AG10803 (cell line): Measurements from ENCODE around the gene GMDS.

Source experiments
- DNase-seq: peaks from one replicate; pipeline ENCODE4 v3.0.0; 2010; ENCODE audit warnings: low read depth
- H3K4me3 ChIP-seq: 2 replicates; pipeline ENCODE4 v1.5.1; 2011; ENCODE audit warnings: mild to moderate bottlenecking, low read length, control low read depth
- CTCF ChIP-seq: conservative IDR thresholded peaks from 2 replicates; pipeline ENCODE4 v1.5.1; 2011; ENCODE audit warnings: mild to moderate bottlenecking, low read length, control low read depth, inconsistent platforms

Gene GMDS

GRCh38 chr6:1858859-1859258 lies 386.5 kb downstream of the GMDS start:
- no peak for DNase-seq
- H3K4me3 ChIP-seq = no peak overlapping the region
- TF ChIP-seq CTCF = no peak

- DNase-seq = no peak
- TF ChIP-seq CTCF = no peak
- H3K4me3 ChIP-seq = no peak overlapping the region
Measured at GRCh38 chr6:1858196-1858595, 387.2 kb downstream of the GMDS start.

GRCh38 chr6:1856381-1856780 lies 389.0 kb downstream of the GMDS start:
- H3K4me3 ChIP-seq = no peak overlapping the region
- peak; percentile 64 for DNase-seq
- TF ChIP-seq CTCF = no peak

GRCh38 chr6:1855890-1856289 lies 389.5 kb downstream of the GMDS start:
- no peak for DNase-seq
- no peak for TF ChIP-seq CTCF

GRCh38 chr6:1854296-1854695 lies 391.1 kb downstream of the GMDS start:
- no peak for DNase-seq

More at GRCh38 chr6:1855890-1856289, 389.5 kb downstream of the GMDS start:
- no peak overlapping the region for H3K4me3 ChIP-seq

GRCh38 chr6:1853761-1854160 lies 391.6 kb downstream of the GMDS start:
- DNase-seq = no peak
- H3K4me3 ChIP-seq = no peak overlapping the region
- no peak for TF ChIP-seq CTCF

More at GRCh38 chr6:1854296-1854695, 391.1 kb downstream of the GMDS start:
- no peak for TF ChIP-seq CTCF
- no peak overlapping the region for H3K4me3 ChIP-seq

- no peak for TF ChIP-seq CTCF
- H3K4me3 ChIP-seq = no peak overlapping the region
- no peak for DNase-seq
Measured at GRCh38 chr6:1851681-1852456, 393.5 kb downstream of the GMDS start.
